Measurements from ENCODE around the gene ZNF74. TPM values are rescaled to one million over a fixed set of nuclear protein-coding genes. Genes with fewer than 3 reads are reported as not detected.

Gene ZNF74
- total RNA-seq, 4 donors from 2014 or later = 7.9 to 10.7 (median 9.2) TPM

- no peaks in the 10 kb centered on the region for H3K4me1 ChIP-seq
- H3K27me3 ChIP-seq = peaks cover 0 to 24% (median 0%) of the 10 kb centered on the region in 4 donors
- WGBS, 2 donors = 91 to 95% methylated on average over 2 of the region's 2 CpGs
- DNase-seq = no peak
- no peaks in the 10 kb centered on the region for H3K9me3 ChIP-seq
- no peak for TF ChIP-seq POLR2A (IDR thresholded peaks at IDR 0.05)
- TF ChIP-seq, protein P1, sequence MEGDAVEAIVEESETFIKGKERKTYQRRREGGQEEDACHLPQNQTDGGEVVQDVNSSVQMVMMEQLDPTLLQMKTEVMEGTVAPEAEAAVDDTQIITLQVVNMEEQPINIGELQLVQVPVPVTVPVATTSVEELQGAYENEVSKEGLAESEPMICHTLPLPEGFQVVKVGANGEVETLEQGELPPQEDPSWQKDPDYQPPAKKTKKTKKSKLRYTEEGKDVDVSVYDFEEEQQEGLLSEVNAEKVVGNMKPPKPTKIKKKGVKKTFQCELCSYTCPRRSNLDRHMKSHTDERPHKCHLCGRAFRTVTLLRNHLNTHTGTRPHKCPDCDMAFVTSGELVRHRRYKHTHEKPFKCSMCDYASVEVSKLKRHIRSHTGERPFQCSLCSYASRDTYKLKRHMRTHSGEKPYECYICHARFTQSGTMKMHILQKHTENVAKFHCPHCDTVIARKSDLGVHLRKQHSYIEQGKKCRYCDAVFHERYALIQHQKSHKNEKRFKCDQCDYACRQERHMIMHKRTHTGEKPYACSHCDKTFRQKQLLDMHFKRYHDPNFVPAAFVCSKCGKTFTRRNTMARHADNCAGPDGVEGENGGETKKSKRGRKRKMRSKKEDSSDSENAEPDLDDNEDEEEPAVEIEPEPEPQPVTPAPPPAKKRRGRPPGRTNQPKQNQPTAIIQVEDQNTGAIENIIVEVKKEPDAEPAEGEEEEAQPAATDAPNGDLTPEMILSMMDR (IDR thresholded peaks at IDR 0.05) = no peak
- H3K4me3 ChIP-seq = no peak overlapping the region
- no peaks in the 10 kb centered on the region for H3K36me3 ChIP-seq
- intact Hi-C loops (cut with DNase I) = no loop called here
- no peak overlapping the region for H3K27ac ChIP-seq
Observed at GRCh38 chr22:20386336-20386735, 7.6 kb upstream of the ZNF74 start.

- Histone ChIP-seq H3K36me3 (no peaks in the 10 kb centered on the region), H3K4me1 (no peaks in the 10 kb centered on the region), H3K4me3 (no peak overlapping the region), H3K27me3 (peaks cover 0 to 24% (median 0%) of the 10 kb centered on the region in 4 donors), H3K27ac (no peak overlapping the region), H3K9me3 (no peaks in the 10 kb centered on the region)
- 79 to 80% methylated on average over 4 of the region's 4 CpGs for WGBS, 2 donors
- no peak for DNase-seq
- intact Hi-C loops (cut with DNase I) = no loop called here
- TF ChIP-seq POLR2A (IDR thresholded peaks at IDR 0.05) = no peak
- TF ChIP-seq, protein P1 (IDR thresholded peaks at IDR 0.05) = no peak
Observed at GRCh38 chr22:20386972-20387371, 7.0 kb upstream of the ZNF74 start.

DNA sequence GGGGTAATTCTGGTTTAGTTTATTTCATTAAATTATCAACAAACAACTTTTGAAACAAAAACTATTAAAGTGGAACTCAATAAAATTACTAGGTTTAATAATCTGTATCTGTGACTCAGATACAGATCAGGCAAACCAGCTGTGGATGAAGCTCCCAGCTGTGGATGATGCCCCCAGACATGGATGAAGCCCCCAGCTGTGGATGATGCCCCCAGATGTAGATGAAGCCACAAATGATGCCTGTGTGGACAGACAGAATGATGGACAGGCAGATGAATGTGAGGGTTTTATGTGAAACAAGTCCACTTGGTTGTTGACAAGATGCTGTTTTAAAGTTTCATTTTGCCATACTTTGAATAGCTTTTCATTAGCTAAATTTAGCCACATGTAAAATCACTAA is 5.8 kb upstream of the ZNF74 start:
- Histone ChIP-seq H3K4me3 (no peak overlapping the region), H3K27ac (no peak overlapping the region), H3K4me1 (peaks cover 0 to 1% (median under 1%) of the 10 kb centered on the region in 3 donors), H3K9me3 (no peaks in the 10 kb centered on the region), H3K36me3 (no peaks in the 10 kb centered on the region), H3K27me3 (peaks cover 0 to 24% (median 0%) of the 10 kb centered on the region in 4 donors)
- intact Hi-C loops (cut with DNase I) = no loop called here
- DNase-seq = no peak
- no peak for TF ChIP-seq POLR2A (IDR thresholded peaks at IDR 0.05)
- TF ChIP-seq, protein P1 (IDR thresholded peaks at IDR 0.05) = no peak

DNA sequence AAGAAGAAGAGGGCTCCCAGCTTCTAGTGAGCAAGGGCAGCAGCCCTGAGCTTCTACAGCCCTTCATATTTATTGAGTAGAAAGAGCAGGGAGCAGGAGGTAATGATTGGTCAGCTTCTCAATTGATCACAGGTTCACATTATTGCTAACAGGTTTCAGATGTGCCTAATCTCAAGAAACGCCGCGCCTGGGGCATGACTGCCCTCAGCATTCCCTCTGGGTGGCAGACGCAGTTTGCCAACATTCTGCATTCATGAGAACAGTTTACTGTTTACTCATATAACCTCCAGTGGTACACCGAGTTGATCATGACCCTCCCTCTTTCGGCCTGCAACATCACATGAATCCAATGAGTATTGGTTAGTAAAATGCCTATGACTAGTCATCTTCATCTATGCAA is 4.7 kb upstream of the ZNF74 start:
- H3K4me1 ChIP-seq = peaks cover 0 to 7% (median 4%) of the 10 kb centered on the region in 3 donors
- TF ChIP-seq, protein P1 (IDR thresholded peaks at IDR 0.05) = no peak
- no peak for TF ChIP-seq POLR2A (IDR thresholded peaks at IDR 0.05)
- H3K27me3 ChIP-seq = peaks cover 0 to 24% (median 0%) of the 10 kb centered on the region in 4 donors
- WGBS, 2 donors = 89 to 94% methylated on average over 6 of the region's 6 CpGs
- no peaks in the 10 kb centered on the region for H3K9me3 ChIP-seq
- no peak for DNase-seq
- H3K27ac ChIP-seq = no peak overlapping the region
- H3K4me3 ChIP-seq = no peak overlapping the region
- intact Hi-C loops (cut with DNase I) = no loop called here
- no peaks in the 10 kb centered on the region for H3K36me3 ChIP-seq

- Histone ChIP-seq H3K27me3 (peaks cover 0 to 12% (median 0%) of the 10 kb centered on the region in 4 donors), H3K9me3 (no peaks in the 10 kb centered on the region), H3K4me1 (peaks cover 0 to 19% (median 13%) of the 10 kb centered on the region in 3 donors), H3K36me3 (no peaks in the 10 kb centered on the region), H3K27ac (no peak overlapping the region), H3K4me3 (no peak overlapping the region)
- intact Hi-C loops (cut with DNase I) = no loop called here
- DNase-seq = no peak
- 89 to 95% methylated on average over 4 to 5 of the region's 5 CpGs for WGBS, 2 donors
- TF ChIP-seq POLR2A (IDR thresholded peaks at IDR 0.05) = no peak
- TF ChIP-seq, protein P1 (IDR thresholded peaks at IDR 0.05) = no peak
Observed at GRCh38 chr22:20390394-20390907, 3.5 kb upstream of the ZNF74 start.
